Endothelial cell of hepatic sinusoid (primary cell): ENCODE data around the gene DNAH17.

Experiments used
- in situ Hi-C: cut with HindIII; loops from 2 replicates; pipeline ENCODE4 v1.10.0; 2017; ENCODE audit warnings: low sequenced_read_pairs

DNAH17 gene

DNA sequence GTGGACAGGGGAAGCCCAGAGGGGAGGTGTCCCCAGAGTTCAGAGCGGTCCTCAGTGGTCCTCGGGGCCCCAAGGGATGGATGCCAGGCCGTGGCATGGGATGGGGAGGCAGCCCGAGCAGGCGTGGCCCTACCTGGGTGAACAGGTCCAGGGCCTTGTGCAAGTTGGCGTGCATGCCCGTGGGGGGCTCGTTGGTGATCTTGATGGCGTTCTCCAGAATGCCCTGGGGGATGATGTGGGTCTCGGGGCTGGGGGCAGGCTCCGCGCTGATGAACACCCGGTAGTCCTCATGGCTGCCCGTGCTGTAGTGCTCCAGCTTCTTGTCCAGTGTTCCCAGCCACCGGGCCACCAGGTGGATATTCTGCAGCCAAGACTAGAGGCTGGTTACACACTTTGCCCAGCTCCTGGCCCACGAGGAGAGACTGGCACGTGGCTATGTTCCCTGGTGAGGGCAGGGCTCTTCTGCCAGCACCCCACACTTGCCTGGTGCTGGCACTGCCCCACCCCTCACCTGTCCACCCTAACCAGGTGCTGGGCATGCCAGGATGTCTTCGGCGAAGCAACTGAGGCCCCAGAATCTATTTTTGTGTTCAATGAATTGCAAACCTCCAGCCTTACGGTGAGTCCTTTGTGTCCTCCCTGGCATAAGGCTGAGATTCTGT is 139.6 kb downstream of the DNAH17 start:
- in situ Hi-C loops: no loop called here

DNA sequence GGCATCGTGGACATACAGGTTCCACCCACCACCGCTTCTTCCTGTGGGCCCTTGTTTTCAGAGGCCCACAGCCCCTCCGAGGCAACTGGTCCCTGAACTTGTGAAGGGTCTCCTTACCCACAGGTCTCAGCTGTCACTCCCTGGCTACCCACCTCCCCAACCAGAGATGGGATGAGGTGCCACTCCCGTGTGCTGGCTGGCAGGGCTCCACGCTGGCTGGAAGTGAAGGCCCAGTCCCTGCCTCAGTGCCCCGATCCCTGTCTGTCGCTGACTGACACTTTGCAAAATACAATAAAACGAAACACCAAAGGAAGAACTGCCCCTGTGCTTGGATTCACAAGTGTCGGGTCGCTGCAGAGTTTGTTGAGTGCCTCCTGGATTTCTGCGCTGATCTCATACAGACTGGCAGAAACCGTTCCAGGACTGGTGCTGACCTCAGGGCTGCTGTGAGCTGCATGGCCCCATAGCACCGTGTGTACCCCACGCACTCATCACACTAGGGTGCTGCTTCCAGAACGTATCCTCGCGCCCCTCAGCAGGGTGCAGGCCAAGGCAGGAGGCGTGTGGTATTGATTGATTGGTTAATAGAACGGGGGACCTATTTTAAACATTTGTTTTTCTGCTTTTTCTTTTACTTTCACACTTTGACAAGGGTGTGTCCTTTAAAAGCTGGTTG is 141.7 kb downstream of the DNAH17 start:
- in situ Hi-C loops: no loop called here

DNA sequence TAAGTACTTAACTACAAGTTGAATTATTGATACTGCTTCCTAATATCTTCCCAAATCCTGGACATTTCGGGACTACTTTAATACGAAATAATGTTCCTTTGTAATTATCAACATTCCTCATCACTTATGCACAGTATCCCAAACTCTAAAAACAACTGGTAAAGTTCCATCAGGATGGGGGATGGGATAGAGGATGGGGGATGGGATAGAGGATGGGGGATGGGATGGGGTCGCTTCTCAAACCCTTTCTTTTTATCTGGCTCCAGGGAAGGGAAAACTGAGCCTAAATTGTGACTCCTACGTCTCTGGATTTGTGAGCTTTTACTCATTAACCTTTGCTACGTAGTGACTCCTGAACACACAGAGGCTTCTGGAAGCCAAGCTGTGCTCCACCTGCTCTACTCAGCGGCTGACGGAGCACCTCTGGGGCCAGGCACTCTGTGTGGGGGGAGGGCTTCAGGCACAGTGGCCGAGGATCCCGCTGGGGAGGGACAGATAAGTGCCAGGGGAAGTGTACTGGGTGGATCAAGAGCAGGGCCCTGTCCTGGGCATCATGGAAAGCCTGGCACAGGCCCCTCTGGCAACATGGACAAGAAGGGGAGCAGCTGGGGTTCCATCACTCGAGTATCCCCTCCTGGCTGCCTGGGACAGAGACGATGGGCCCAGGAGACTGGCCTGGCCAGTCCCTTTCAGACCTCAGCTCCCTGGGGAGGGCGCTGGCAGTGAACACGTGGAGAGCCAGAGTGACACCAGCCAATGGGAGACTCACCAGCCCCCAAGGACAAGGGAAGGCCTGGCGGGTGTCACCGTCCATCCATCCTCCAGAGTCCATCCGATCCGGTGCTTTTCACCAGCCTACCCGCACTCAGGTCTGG is 142.5 kb downstream of the DNAH17 start:
- in situ Hi-C loops: no loop called here

DNA sequence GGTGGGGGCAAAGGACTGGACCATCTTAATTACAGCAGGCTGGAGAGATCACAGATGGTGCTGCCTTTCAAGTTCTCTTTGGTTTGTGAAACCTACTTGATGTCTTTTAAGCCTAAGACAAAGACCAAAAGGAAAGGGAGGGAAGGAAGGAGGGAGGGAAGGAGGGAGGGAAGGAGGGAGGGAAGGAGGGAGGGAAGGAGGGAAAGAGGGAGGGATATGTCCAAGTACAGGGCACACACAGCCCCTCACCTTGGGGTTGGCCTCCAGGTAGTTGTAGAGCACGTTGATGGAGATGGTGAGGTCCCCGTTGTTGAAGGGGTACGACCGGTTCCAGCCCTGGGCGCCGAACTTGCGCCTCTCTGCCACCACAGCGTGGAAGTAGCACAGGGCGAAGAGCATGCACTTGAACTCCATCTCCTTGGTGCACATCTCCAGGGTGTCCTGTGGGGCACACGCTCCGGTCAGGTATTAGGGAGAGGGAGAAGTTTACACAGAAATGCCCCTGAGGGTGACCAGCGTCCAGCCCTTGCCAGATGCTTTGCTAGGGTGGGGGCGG is 143.3 kb downstream of the DNAH17 start:
- in situ Hi-C loops: no loop called here

DNA sequence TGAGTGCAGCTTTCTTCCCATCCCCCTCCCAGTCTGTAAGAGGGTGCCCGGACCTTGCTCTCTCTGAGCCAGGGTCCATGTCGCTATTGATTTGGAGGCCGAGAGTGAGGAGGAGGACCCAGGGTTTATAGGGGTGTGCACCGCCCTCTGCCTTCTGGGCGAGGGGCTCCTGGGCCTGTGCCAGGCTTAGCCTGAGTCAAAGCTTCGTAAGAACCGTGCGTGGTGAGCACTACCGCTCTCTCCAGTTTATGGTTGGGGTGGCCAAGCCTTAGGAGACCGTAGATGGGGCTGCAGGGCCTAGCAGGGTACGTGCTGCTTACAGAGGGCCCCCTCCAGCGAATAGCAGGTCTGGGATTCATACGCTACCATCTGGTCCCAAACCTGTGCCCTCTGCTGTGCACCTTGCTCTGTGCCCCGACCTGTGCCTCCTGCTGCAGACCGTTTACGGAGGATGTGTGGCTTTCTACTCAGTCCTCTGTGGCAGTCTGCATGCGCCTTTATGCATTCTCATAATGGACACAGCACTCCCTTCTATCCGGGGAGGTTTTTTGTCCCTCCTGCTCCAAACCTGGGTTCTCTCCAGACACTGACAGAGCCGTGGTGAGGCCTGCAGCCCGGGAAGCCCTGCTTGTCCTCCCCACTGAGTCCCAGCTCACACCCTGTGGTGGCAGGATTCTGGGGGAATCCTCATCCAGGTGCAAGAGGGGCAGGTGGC is 144.0 kb downstream of the DNAH17 start:
- in situ Hi-C loops: no loop called here

DNA sequence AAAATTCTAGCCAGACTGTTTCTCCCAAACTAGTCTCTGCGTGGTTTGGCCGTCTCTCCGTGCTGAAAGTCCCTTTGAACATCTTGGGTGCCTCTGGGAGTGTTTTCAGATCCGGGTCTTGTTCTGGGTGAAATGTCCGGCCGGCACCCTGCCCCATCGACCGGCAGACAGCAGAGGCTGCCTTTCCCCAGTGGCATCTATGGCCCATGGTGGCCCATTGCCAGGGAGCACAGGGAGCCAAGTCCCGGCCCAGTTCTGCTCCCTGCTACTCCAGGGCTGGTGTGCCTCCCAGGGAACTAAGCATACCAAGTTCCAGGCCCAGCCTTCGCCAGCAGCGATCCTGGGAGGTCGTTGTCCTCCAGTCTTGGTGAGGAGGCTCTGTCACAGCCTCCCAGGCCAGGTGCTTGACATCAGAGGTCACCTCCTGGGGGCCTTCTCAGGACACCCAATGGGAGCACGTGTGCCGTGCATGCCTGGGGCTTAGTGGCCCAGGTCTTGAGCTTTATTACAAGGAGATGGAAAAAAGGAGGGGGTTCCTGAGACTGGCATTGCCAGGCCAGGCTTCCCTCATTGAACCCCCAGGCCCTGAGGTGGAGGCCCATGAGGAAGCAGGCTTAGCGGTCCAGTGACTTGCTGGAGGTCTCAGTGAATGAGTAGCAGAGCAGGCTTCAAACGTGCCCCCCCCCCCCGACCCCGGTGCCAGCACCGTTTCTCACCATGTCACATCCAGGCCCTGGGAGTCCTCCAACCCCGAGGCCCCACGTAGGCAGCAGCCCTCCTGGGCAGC is 144.8 kb downstream of the DNAH17 start:
- in situ Hi-C loops: no loop called here

DNA sequence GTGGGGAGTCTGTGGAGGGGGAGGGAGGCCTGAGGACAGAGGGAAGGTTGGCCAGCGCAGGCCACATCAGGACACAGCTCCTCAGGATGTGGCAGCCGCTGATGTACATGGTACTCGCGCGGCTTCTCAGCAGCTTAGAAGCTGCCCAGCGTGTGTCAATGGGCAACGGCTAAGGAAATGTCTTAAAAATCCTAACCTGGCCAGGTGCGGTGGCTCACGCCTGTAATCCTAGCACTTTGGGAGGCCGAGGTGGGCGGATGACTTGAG is 145.6 kb downstream of the DNAH17 start:
- in situ Hi-C loops: no loop called here

DNA sequence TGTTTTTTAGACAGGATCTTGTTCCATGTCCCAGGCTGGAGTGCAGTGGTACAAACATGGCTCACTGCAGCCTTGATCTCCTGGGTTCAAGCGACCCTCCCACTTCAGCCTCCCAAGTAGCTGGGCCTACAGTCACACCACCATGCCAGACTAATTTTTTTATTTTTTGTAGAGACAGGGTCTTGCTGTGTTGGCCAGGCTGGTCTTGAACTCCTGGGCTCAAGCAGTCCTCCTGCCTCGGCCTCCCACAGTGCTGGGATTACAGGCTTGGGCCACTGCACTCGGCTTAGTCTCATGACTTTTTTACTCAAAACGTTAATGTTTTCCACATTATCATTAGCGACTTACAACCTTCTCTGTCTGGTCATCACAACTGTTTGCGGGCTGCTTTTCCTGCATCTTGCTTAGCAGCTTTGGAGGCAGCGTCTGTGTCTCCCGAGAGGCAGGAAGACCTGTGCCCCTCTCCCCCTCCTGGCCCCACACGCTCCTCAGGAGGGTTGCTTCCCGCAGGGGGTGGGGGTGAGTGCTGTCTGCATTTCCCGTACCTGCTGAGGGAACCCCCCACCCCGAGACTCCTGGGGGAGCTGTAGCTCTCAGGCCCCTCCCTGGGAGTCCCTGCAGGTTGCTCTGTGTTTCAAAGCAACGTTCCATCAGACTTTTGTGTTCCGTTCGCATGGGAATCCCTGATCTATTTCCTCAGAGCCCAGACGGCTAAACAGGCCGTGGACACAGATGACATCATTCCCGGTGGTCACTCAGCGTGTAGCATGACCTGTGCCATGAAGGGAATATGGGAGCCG is 146.1 kb downstream of the DNAH17 start:
- in situ Hi-C loops: no loop called here

DNA sequence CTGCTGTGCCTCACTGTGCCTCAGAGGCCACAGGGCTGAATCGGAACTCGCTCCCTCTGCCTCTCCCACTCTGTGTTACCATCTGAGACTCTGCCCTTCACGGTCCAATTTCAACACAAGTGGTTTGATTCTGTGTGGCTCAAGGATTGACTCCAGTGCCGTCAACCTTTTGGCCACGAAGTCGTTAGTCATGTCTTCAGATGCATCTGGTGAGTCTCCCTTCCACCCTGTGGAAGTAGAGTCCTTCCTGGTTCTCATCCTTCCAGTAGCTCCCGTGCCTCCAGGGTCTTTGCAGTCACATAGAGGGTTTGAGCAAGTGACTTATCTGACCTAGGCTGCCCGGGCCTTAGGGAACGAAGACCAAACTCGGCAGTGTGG is 147.6 kb downstream of the DNAH17 start:
- in situ Hi-C loops: no loop called here

DNA sequence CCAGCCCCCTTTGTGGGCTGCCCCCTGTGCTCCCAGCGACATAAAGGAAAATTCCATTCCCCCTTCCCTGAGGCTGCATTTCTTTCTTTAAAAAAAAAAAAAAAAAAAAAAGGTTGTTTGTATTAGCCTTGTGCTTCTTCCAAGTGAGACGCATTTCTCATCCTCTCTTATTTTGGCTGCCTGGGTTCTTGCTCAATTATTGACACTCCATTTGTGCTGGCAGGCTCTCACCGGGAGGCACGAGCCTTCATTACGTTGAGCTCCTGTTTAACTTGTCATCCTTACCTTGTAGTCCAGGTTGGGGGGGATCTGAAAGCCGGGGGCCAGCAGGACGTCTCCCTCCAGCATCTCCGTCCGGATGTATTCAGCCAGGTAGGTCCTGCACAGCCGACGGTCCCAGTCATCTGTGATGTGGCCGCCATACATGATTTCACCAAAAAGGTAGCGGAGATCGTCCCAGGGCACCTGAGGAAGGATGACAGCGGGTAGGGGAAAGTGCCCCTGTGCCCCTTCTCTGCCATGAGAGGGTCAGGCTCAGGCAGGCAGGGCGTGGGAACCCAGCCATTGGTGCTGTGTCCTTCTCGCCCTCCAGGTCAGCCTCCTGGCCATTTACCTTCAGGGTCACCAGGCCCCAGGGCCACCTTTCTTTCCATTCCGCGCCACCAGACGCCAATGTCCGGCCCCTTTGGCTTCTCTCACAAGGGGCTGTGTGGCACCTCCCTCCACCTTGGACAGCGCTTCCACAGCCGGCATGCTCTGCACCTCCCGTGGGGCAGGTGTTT is 148.2 kb downstream of the DNAH17 start:
- in situ Hi-C loops: no loop called here

DNA sequence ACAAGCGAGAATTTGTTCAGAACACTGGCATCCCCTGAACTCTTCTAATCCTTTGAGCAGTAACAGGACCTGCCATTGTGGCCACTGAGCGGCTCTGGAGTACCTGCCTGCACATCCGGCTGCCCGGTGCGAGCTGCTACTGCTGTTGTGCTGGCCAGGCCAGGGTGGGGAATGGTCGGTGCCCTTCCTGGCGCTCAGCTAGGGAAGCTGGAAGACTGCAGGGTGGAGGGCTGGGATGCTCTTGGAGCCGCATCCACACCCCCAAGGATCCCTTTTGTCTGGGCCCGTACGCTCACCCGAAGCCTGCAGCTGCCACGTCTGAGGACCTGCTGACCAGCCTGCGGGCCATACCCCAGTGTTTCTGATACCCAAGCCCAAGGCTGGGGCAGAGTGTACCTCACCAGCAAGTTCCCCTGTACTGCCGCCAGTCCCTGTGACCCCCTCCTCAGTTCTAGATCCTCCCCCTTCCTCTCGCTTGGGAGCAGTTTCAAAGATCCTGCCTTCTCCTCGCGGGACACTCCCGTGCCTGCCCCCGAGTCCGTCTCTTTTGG is 149.1 kb downstream of the DNAH17 start:
- in situ Hi-C loops: no loop called here

DNA sequence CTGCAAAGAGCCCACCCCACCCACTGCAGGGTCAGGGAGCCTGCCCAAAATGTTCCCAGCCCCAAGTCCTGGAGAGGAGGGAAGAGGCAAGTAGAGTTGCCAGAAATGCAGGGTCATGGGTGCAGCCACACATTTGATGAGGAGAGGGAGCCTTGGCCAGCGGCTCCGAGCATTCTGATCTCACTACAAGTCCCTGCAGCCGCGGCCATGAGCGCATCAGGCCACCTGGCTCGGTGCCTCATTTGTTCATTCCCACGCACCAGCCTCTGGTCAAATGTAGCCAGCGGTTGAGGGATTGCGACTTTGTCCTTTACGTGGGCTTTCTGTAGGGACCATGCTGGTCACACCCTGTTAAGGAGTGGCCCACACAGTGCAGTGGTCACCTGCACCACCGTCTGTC is 150.1 kb downstream of the DNAH17 start:
- in situ Hi-C loops: no loop called here

DNA sequence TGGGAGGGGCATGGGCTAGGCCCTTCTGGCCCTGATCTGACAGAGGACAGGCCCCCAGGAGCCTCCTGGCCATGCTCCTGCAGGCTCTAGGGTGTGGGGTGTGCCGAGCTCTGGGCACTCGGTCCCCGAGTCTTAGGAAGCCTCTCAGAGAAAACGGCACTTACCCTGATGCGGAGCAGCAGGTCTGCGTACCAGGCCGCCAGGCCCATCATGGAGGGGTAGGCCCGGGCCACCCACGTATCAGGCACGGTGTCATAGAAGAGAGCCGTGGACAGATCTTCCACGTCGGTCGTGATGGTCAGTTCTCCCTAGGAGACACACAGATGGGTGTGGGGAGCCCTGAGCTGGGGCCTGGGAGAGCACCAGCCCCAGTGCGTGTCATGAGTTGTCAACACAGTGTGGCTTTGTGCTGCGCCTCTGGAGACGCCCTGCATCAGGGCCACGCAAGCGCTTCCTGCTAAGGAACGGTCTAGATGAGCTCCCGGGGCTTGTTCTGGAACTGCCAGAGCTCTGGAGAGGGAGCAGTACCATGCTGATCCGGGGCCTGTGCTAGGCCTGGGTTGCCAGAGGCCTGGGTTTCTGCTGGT is 150.8 kb downstream of the DNAH17 start:
- in situ Hi-C loops: no loop called here

DNA sequence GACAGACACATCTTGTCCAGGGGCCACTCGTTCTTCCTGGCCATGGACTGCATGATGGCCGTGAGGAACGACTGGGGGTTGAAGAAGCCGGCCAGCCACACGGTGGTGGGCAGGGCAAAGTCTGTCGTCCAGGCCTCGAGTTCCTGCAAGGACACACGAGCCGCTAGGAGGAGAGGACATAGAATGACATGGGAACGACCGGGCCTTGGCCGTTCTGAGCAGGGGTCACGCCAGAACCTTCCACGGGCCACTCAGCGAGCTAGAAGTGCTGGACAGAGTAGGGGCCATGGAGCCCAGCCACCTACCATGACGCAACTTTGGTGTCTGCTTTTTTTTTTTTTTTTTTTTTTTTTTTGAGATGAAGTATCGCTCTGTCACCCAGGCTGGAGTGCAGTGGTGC is 151.8 kb downstream of the DNAH17 start:
- in situ Hi-C loops: no loop called here

DNA sequence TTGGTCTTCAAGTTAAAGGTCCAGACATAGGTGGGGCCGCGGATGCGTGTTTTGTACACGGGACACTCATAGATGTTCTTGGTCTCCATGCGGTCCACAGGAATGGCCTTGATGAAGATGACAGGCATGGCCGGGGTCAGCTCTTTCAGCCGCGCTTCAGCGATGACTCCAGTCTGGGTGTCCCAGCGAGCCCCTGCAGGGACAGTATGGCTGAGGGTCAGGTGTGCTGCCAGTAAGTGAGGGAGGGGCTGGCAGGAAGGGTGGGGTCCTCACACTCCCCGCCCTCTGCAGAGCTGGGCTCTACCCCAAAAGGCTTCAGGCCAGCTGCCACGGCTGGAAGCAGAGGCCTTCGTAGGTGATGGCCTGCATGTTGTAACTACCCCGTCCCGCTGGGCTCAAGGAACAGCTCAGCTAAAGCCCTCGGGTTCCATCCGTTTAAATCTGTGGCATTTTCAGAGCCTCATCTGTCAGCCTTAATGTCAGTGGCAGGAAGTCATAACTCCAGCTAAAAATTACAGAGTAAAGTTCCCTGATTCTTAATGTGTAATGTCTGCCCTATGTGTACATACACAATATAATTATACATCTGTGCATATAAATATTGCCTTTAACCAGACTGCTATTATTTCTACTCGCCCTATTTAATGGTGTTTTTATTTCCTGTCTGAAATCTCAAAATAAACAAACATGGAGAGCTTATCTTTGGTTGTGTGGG is 153.1 kb downstream of the DNAH17 start:
- in situ Hi-C loops: no loop called here

DNA sequence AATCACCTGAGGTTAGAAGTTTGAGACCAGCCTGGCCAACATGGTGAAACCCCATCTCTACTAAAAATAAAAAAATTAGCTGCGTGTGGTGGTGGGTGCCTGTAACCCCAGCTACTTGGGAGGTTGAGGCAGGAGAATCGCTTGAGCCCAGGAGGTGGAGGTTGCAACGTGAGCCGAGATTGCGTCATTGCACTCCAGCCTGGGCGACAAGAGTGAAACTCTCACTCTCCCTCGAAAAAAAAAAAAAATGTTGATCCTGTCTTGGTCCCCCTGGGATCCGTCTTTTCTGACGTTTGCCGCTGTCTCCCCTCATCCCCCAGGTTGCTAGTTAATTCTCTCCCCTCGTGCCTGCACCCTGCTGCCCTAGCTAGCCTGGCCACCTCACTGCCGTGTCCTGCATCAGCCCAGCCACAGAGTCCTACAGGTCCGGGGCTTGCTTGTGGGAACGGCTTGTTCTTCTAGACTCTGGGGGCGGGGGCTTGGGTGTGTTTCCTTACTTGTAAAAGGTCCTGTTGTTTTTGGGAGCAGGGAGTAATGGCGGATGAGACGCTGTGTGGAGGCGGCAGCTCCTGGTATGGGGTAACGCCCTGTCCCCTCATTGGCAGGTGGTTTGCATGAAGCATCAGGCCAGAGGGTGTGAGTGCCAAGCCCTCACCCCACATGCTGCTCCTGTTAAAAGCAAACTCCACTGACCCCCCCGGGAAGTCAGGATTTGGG is 154.2 kb downstream of the DNAH17 start:
- in situ Hi-C loops: no loop called here

DNA sequence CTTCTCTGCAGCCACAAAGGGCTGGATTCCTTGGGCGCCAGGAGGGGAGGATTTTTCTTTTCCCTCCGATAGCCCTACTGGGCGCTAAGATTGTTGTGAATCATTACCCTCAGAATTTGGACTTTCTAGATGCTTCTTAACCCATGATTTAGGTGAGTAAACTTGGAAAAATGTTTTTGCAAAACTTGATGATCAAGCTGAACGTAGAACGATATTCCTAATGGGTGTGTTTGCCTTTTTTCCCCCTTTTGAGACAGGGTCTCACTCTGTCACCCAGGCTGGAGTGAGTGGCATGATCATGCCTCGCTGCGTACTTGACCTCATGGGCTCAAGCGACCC is 155.0 kb downstream of the DNAH17 start:
- in situ Hi-C loops: no loop called here
